HepG2 (cell line): ENCODE data around the gene TMEM132D. TPM values are rescaled to one million over a fixed set of nuclear protein-coding genes. Genes with fewer than 3 reads are reported as not detected.

Source experiments
- ATAC-seq: fragments of 200-7000 bp; cut with Tn5 transposase; 3 replicates; pipeline ENCODE4 v1.9.1; 2020; ENCODE audit warnings: mild to moderate bottlenecking, moderate library complexity
- BruUV-seq: library from RNA; stranded (reverse); fragments of 400-500 nt; replicated peaks from 2 replicates; lab custom pipeline; 2021; lab: Mats Ljungman, UMichigan
- CTCF ChIA-PET: fragments of 300-600 bp; formaldehyde crosslinking; extraction: SDS; loops from one replicate; lab custom pipeline; 2021; ENCODE audit warnings: low total read pairs, inconsistent platforms, low intra/inter-chr PET ratio; lab: Yijun Ruan, JAX
- POLR2A ChIA-PET: fragments of 350-600 bp; sonication (Branson Sonifier 250); formaldehyde crosslinking; loops from one replicate; lab custom pipeline; 2020; ENCODE audit warnings: antibody characterized with exemption, inconsistent platforms; lab: Yijun Ruan, JAX
- DNase-seq: peaks from one replicate; pipeline ENCODE4 v3.0.0-alpha.2; 2015; ENCODE audit warnings: low spot score
- FAIRE-seq: peaks from 3 replicates; lab custom pipeline; 2011; peaks lifted over from hg19 to GRCh38; lab: Jason Lieb, UNC
- H2AFZ ChIP-seq: one replicate; pipeline ENCODE4 v1.6.1; 2011; ENCODE audit warnings: low read length, inconsistent platforms
- H3K27ac ChIP-seq: fragments of 300-600 bp; 3 replicates; pipeline ENCODE4 v1.8.0; 2011; ENCODE audit warnings: mixed run types, mild to moderate bottlenecking, mixed read lengths, low read length, inconsistent platforms; ENCODE audit not compliant: insufficient read depth; ENCODE audit errors: extremely low read length
- H3K27me3 ChIP-seq, 2 experiments: fragments of 200-600 bp in 1 of 2; 2 replicates in 1 of 2; 3 replicates in 1 of 2; pipeline versions ENCODE4 v1.6.0 to v1.8.0; 2011; ENCODE audit warnings: low read length in 2 of 2, mild to moderate bottlenecking in 2 of 2, moderate library complexity in 2 of 2, inconsistent platforms in 1 of 2; ENCODE audit not compliant: insufficient read depth in 2 of 2, control insufficient read depth in 1 of 2
- H3K36me3 ChIP-seq, 2 experiments: fragments of 200-600 bp in 1 of 2; replicated peaks in 1 of 2; 2 replicates in 1 of 2; 3 replicates in 1 of 2; pipeline versions ENCODE4 v1.5.1 to v1.8.0; 2011; ENCODE audit warnings: low read length in 2 of 2, inconsistent platforms in 1 of 2; ENCODE audit not compliant: insufficient read depth in 2 of 2, control insufficient read depth in 1 of 2
- H3K4me1 ChIP-seq: 2 replicates; pipeline ENCODE4 v1.5.1; 2012; ENCODE audit warnings: low read length, inconsistent platforms; ENCODE audit not compliant: insufficient read depth
- H3K4me2 ChIP-seq: 2 replicates; pipeline ENCODE4 v1.6.0; 2011; ENCODE audit warnings: low read depth, low read length, inconsistent platforms
- H3K4me3 ChIP-seq, 3 experiments: fragments of 200-600 bp in 1 of 3; sonication (generic), shearing (Covaris generic) in 1 of 3; replicated peaks in 1 of 3; 2 replicates each; pipeline ENCODE4 v1.5.1; 2011 to 2016; ENCODE audit warnings: low read length in 3 of 3, inconsistent platforms in 2 of 3, low read depth in 2 of 3, mild to moderate bottlenecking in 2 of 3, control low read depth in 1 of 3, mixed read lengths in 1 of 3; ENCODE audit not compliant: insufficient read depth in 1 of 3
- H3K79me2 ChIP-seq: one replicate; pipeline ENCODE4 v1.6.1; 2011; ENCODE audit warnings: low read length, inconsistent platforms; ENCODE audit not compliant: insufficient read depth
- H3K9ac ChIP-seq: 2 replicates; pipeline ENCODE4 v1.6.0; 2011; ENCODE audit warnings: mild to moderate bottlenecking, low read depth, low read length, inconsistent platforms; ENCODE audit not compliant: insufficient read depth
- H3K9me3 ChIP-seq: 2 replicates; pipeline ENCODE4 v1.5.1; 2012; ENCODE audit warnings: mild to moderate bottlenecking, low read length
- H4K20me1 ChIP-seq: 2 replicates; pipeline ENCODE4 v1.6.0; 2011; ENCODE audit warnings: inconsistent platforms, mild to moderate bottlenecking, low read length, moderate library complexity; ENCODE audit not compliant: insufficient read depth
- ATF7 ChIP-seq, 2 experiments: fragments of 450-650 bp in 1 of 2; sonication (generic) in 1 of 2; formaldehyde crosslinking in 1 of 2; IDR thresholded peaks; 2 replicates each; pipeline versions ENCODE4 v1.4.0 to v1.6.1; 2016 to 2020; ENCODE audit warnings: antibody characterized with exemption in 1 of 2, mild to moderate bottlenecking in 1 of 2, missing genetic modification reagents in 1 of 2
- MTA3 ChIP-seq: sonication (generic); formaldehyde crosslinking; IDR thresholded peaks from 2 replicates; pipeline ENCODE4 v1.4.0; 2020; ENCODE audit warnings: missing genetic modification reagents
- NCOA2 ChIP-seq: sonication (generic); formaldehyde crosslinking; IDR thresholded peaks from 2 replicates; pipeline ENCODE4 v1.8.0; 2022; ENCODE audit warnings: inconsistent platforms
- STAG1 ChIP-seq: sonication (generic); formaldehyde crosslinking; IDR thresholded peaks from 2 replicates; pipeline ENCODE4 v1.4.0; 2020; ENCODE audit warnings: missing genetic modification reagents
- ZNF672 ChIP-seq: sonication (generic); formaldehyde crosslinking; IDR thresholded peaks from 2 replicates; pipeline ENCODE4 v1.8.1; 2022; ENCODE audit warnings: missing genetic modification reagents
- ZNF766 ChIP-seq: sonication (generic); formaldehyde crosslinking; IDR thresholded peaks from 2 replicates; pipeline ENCODE4 v1.5.0; 2020; ENCODE audit warnings: missing genetic modification reagents, borderline replicate concordance
- WGBS: methylation state at CpG from one replicate; pipeline ENCODE4 v1.1.6; 2017; ENCODE audit warnings: low lambda C conversion rate; 5-methylcytosine and 5-hydroxymethylcytosine counted together
- in situ Hi-C: cut with HindIII; loops from 2 replicates; pipeline ENCODE4 v1.10.0; 2017; ENCODE audit warnings: low pct_unique_long_range_greater_than_20kb; ENCODE audit not compliant: extremely low pct_ligation_motif_present
- intact Hi-C: fragments of 100-400 bp; cut with micrococcal nuclease; formaldehyde crosslinking; loops from one replicate; pipeline ENCODE4 v1.10.0; 2022; ENCODE audit not compliant: unreplicated experiment
- polyA plus RNA-seq, 8 experiments: library from polyadenylated mRNA; depleted of rRNA in 3 of 8; stranded (reverse) in 7 of 8; unstranded in 1 of 8; fragments of >200 nt; fragmentation: Illumina TruSeq in 4 of 8; extraction: Trizol in 4 of 8; gene quantifications; 2 replicates each; pipeline versions ENCODE4 v1.2.1 to v1.2.3, GENCODE V29; 2011 to 2016; ENCODE audit warnings: low read depth in 4 of 8, missing spikeins in 1 of 8, mixed read lengths in 1 of 8; ENCODE audit not compliant: insufficient read depth in 1 of 8
- total RNA-seq, 5 experiments: library from RNA; depleted of rRNA; stranded (reverse); fragments of >200 nt; fragmentation: Illumina TruSeq; extraction: Trizol; gene quantifications; 2 replicates each; pipeline ENCODE4 v1.2.3, GENCODE V29; 2016; ENCODE audit warnings: low read depth in 1 of 5
- TF ChIP-seq, protein P1 (sequence below): sonication (generic); formaldehyde crosslinking; IDR thresholded peaks from 2 replicates; pipeline ENCODE4 v1.9.0; 2021; ENCODE audit warnings: mild to moderate bottlenecking, missing genetic modification reagents
- TF ChIP-seq, protein P2 (sequence below): sonication (generic); formaldehyde crosslinking; conservative IDR thresholded peaks from 2 replicates; pipeline ENCODE4 v1.8.0; 2022; ENCODE audit warnings: low read depth, missing genetic modification reagents
- TF ChIP-seq, protein P3 (sequence below): sonication (generic); formaldehyde crosslinking; IDR thresholded peaks from 2 replicates; pipeline ENCODE4 v1.4.0; 2020; ENCODE audit warnings: missing genetic modification reagents, mild to moderate bottlenecking, borderline replicate concordance
- TF ChIP-seq, protein P4 (sequence below): sonication (generic); formaldehyde crosslinking; conservative IDR thresholded peaks from 2 replicates; pipeline ENCODE4 v1.4.0; 2020; ENCODE audit warnings: missing genetic modification reagents

TMEM132D gene
- total and polyA plus RNA-seq, 2 of the 13 experiments (the other 11 are each of a cell fraction or from before 2014, with no cell fraction given), result not detected

DNA sequence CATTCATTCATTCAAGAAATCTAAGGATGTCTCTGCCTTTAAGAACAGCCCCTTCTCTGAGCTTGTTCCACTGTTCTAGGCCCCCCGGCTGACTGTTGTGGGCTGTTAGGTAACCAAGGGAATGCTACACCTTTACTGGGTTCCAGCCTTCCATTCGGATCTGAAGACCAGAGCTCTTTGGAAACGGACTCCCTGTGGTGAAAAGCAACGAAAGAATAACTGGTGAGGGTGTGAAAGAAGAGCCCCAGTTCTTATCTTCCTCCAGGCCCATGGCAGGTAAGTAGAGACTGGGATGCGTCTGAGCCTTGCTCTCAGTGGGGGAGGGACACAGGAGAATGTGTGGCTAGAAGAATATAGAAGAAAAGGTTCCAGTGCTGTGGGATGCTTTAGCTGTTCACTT is 207.4 kb downstream of the TMEM132D start (continued):
- TF ChIP-seq, protein P1, sequence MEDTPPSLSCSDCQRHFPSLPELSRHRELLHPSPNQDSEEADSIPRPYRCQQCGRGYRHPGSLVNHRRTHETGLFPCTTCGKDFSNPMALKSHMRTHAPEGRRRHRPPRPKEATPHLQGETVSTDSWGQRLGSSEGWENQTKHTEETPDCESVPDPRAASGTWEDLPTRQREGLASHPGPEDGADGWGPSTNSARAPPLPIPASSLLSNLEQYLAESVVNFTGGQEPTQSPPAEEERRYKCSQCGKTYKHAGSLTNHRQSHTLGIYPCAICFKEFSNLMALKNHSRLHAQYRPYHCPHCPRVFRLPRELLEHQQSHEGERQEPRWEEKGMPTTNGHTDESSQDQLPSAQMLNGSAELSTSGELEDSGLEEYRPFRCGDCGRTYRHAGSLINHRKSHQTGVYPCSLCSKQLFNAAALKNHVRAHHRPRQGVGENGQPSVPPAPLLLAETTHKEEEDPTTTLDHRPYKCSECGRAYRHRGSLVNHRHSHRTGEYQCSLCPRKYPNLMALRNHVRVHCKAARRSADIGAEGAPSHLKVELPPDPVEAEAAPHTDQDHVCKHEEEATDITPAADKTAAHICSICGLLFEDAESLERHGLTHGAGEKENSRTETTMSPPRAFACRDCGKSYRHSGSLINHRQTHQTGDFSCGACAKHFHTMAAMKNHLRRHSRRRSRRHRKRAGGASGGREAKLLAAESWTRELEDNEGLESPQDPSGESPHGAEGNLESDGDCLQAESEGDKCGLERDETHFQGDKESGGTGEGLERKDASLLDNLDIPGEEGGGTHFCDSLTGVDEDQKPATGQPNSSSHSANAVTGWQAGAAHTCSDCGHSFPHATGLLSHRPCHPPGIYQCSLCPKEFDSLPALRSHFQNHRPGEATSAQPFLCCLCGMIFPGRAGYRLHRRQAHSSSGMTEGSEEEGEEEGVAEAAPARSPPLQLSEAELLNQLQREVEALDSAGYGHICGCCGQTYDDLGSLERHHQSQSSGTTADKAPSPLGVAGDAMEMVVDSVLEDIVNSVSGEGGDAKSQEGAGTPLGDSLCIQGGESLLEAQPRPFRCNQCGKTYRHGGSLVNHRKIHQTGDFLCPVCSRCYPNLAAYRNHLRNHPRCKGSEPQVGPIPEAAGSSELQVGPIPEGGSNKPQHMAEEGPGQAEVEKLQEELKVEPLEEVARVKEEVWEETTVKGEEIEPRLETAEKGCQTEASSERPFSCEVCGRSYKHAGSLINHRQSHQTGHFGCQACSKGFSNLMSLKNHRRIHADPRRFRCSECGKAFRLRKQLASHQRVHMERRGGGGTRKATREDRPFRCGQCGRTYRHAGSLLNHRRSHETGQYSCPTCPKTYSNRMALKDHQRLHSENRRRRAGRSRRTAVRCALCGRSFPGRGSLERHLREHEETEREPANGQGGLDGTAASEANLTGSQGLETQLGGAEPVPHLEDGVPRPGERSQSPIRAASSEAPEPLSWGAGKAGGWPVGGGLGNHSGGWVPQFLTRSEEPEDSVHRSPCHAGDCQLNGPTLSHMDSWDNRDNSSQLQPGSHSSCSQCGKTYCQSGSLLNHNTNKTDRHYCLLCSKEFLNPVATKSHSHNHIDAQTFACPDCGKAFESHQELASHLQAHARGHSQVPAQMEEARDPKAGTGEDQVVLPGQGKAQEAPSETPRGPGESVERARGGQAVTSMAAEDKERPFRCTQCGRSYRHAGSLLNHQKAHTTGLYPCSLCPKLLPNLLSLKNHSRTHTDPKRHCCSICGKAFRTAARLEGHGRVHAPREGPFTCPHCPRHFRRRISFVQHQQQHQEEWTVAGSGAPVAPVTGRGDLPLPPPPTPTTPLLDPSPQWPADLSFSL, result no peak
- TF ChIP-seq NCOA2 (CRISPR knock-in tag) (no peak), STAG1 (no peak)
- TF ChIP-seq, protein P2, sequence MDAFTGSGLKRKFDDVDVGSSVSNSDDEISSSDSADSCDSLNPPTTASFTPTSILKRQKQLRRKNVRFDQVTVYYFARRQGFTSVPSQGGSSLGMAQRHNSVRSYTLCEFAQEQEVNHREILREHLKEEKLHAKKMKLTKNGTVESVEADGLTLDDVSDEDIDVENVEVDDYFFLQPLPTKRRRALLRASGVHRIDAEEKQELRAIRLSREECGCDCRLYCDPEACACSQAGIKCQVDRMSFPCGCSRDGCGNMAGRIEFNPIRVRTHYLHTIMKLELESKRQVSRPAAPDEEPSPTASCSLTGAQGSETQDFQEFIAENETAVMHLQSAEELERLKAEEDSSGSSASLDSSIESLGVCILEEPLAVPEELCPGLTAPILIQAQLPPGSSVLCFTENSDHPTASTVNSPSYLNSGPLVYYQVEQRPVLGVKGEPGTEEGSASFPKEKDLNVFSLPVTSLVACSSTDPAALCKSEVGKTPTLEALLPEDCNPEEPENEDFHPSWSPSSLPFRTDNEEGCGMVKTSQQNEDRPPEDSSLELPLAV (CRISPR knock-in tag), result no peak

DNA sequence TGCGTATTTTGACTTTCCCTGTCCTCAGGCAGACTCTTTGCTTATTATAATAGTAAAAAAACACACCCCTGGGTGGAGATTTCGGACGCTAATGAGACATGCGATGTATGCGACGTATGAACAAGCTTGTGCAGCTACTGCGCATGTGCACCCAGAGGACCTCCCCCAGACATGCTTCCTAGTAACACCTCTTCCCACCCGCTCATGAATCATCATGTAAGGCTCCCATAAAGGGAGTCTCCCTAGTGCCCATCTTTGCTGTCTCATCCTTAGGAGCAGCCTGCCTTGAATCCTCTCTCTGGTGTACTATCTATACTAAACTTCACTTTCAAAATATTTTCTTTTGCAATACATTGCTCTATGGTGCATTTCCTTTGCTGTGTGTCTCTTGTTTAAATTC is 210.1 kb downstream of the TMEM132D start:
- in situ Hi-C loops, result no loop called here
- no peaks in the 10 kb centered on the region for H3K36me3 ChIP-seq
- no TSS peak for BruUV-seq
- no peak overlapping the region for H3K4me3 ChIP-seq
- no peaks in the 10 kb centered on the region for H4K20me1 ChIP-seq
- no peak overlapping the region for H3K27ac ChIP-seq
- POLR2A ChIA-PET, result no interaction called here
- peaks cover 18% of the 10 kb centered on the region for H3K9me3 ChIP-seq
- no peak overlapping the region for H3K4me2 ChIP-seq
- intact Hi-C loops, result no loop called here
- ATAC-seq (no peak), FAIRE-seq (no peak), DNase-seq (no peak)
- H3K9ac ChIP-seq, result no peak overlapping the region
- WGBS, result 62% methylated on average over 8 of the region's 8 CpGs
- H3K79me2 ChIP-seq, result no peaks in the 10 kb centered on the region
- no peak overlapping the region for H2AFZ ChIP-seq
- CTCF ChIA-PET, result no interaction called here
- H3K27me3 ChIP-seq, result no peaks in the 10 kb centered on the region
- H3K4me1 ChIP-seq, result no peaks in the 10 kb centered on the region
- TF ChIP-seq MTA3 (CRISPR knock-in tag) (no peak), ATF7 (IDR thresholded peaks at IDR 0.05) (no peak), ATF7 (CRISPR knock-in tag; IDR thresholded peaks at IDR 0.05) (no peak), ZNF672 (CRISPR knock-in tag) (no peak), ZNF766 (no peak)
- TF ChIP-seq, protein P3, sequence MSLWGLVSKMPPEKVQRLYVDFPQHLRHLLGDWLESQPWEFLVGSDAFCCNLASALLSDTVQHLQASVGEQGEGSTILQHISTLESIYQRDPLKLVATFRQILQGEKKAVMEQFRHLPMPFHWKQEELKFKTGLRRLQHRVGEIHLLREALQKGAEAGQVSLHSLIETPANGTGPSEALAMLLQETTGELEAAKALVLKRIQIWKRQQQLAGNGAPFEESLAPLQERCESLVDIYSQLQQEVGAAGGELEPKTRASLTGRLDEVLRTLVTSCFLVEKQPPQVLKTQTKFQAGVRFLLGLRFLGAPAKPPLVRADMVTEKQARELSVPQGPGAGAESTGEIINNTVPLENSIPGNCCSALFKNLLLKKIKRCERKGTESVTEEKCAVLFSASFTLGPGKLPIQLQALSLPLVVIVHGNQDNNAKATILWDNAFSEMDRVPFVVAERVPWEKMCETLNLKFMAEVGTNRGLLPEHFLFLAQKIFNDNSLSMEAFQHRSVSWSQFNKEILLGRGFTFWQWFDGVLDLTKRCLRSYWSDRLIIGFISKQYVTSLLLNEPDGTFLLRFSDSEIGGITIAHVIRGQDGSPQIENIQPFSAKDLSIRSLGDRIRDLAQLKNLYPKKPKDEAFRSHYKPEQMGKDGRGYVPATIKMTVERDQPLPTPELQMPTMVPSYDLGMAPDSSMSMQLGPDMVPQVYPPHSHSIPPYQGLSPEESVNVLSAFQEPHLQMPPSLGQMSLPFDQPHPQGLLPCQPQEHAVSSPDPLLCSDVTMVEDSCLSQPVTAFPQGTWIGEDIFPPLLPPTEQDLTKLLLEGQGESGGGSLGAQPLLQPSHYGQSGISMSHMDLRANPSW (CRISPR knock-in tag), result no peak
- TF ChIP-seq, protein P4, sequence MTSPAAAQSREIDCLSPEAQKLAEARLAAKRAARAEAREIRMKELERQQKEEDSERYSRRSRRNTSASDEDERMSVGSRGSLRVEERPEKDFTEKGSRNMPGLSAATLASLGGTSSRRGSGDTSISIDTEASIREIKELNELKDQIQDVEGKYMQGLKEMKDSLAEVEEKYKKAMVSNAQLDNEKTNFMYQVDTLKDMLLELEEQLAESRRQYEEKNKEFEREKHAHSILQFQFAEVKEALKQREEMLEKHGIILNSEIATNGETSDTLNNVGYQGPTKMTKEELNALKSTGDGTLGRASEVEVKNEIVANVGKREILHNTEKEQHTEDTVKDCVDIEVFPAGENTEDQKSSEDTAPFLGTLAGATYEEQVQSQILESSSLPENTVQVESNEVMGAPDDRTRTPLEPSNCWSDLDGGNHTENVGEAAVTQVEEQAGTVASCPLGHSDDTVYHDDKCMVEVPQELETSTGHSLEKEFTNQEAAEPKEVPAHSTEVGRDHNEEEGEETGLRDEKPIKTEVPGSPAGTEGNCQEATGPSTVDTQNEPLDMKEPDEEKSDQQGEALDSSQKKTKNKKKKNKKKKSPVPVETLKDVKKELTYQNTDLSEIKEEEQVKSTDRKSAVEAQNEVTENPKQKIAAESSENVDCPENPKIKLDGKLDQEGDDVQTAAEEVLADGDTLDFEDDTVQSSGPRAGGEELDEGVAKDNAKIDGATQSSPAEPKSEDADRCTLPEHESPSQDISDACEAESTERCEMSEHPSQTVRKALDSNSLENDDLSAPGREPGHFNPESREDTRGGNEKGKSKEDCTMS, result no peak
